HepG2 (cell line): ENCODE data around the gene ADCY9. TPM values are rescaled to one million over a fixed set of nuclear protein-coding genes. Genes with fewer than 3 reads are reported as not detected.
A peak's percentile ranks its signal among the peaks of the same experiment; 100 is the strongest.

Source experiments
- AHR ChIP-seq: IDR thresholded peaks from 2 replicates; pipeline ENCODE4 v1.6.1; 2018; ENCODE audit warnings: missing genetic modification reagents, missing compliant biosample characterization
- ARNT ChIP-seq: fragments of 450-650 bp; IDR thresholded peaks from 2 replicates; pipeline ENCODE4 v1.6.1; 2017
- CHD2 ChIP-seq: IDR thresholded peaks from 2 replicates; pipeline ENCODE4 v1.6.1; 2011; ENCODE audit warnings: low read depth, low read length, improper control_type of control experiment
- CREB1 ChIP-seq, 2 experiments: fragments of 450-650 bp in 1 of 2; IDR thresholded peaks; 2 replicates each; pipeline ENCODE4 v1.6.1; 2016 to 2017; ENCODE audit warnings: control low read depth in 1 of 2, mild to moderate bottlenecking in 1 of 2, missing compliant biosample characterization in 1 of 2, missing genetic modification characterization in 1 of 2
- CREM ChIP-seq, 2 experiments: sonication (generic) in 1 of 2; formaldehyde crosslinking in 1 of 2; IDR thresholded peaks; 2 replicates each; pipeline versions ENCODE4 v1.4.0 to v1.6.1; 2016 to 2020; ENCODE audit warnings: antibody characterized with exemption in 1 of 2, mild to moderate bottlenecking in 1 of 2, missing genetic modification reagents in 1 of 2
- FIP1L1 ChIP-seq: fragments of 200-400 bp; formaldehyde crosslinking; IDR thresholded peaks from 2 replicates; pipeline ENCODE4 v1.6.1; 2018; ENCODE audit warnings: low read depth, mild to moderate bottlenecking, low read length, moderate library complexity, borderline replicate concordance; ENCODE audit not compliant: insufficient read depth
- GPN1 ChIP-seq: sonication (generic); formaldehyde crosslinking; IDR thresholded peaks from 2 replicates; pipeline ENCODE4 v1.5.1; 2020; ENCODE audit warnings: missing genetic modification reagents, borderline replicate concordance
- JARID2 ChIP-seq: sonication (generic); formaldehyde crosslinking; IDR thresholded peaks from 2 replicates; pipeline ENCODE4 v1.8.1; 2023; ENCODE audit warnings: missing genetic modification reagents, inconsistent platforms; ENCODE audit not compliant: insufficient replicate concordance
- KLF16 ChIP-seq, 2 experiments: sonication (generic) in 1 of 2; formaldehyde crosslinking in 1 of 2; IDR thresholded peaks; 2 replicates each; pipeline versions ENCODE4 v1.6.1 to v1.8.0; 2016 to 2023; ENCODE audit warnings: missing genetic modification reagents in 2 of 2, missing compliant biosample characterization in 1 of 2
- MAZ ChIP-seq, 2 experiments: sonication (generic) in 1 of 2; formaldehyde crosslinking in 1 of 2; IDR thresholded peaks; 2 replicates each; pipeline versions ENCODE4 v1.5.0 to v1.6.1; 2012 to 2020; ENCODE audit warnings: low read depth in 2 of 2, mild to moderate bottlenecking in 2 of 2, borderline replicate concordance in 1 of 2, improper control_type of control experiment in 1 of 2, low read length in 1 of 2, missing genetic modification reagents in 1 of 2, moderate library complexity in 1 of 2
- NFE2L1 ChIP-seq: sonication (generic); formaldehyde crosslinking; IDR thresholded peaks from 2 replicates; pipeline ENCODE4 v1.4.0; 2020; ENCODE audit warnings: missing genetic modification reagents, mild to moderate bottlenecking, borderline replicate concordance
- RBAK ChIP-seq: sonication (generic); formaldehyde crosslinking; IDR thresholded peaks from 2 replicates; pipeline ENCODE4 v1.5.1; 2020; ENCODE audit warnings: mild to moderate bottlenecking, missing genetic modification reagents
- RBM39 ChIP-seq: fragments of 200-400 bp; formaldehyde crosslinking; IDR thresholded peaks from one replicate; pipeline ENCODE4 v1.6.1; 2018; ENCODE audit warnings: antibody characterized with exemption, mild to moderate bottlenecking, low read depth, low read length; ENCODE audit not compliant: poor library complexity, severe bottlenecking
- SRSF1 ChIP-seq: fragments of 200-400 bp; formaldehyde crosslinking; optimal IDR thresholded peaks from 2 replicates; pipeline ENCODE3; 2017; ENCODE audit warnings: mild to moderate bottlenecking, low read depth, low read length, moderate library complexity
- STAT5B ChIP-seq: sonication (generic); formaldehyde crosslinking; IDR thresholded peaks from 2 replicates; pipeline ENCODE4 v1.4.0; 2020; ENCODE audit warnings: missing genetic modification reagents
- ZC3H13 ChIP-seq: sonication (generic); formaldehyde crosslinking; IDR thresholded peaks from 2 replicates; pipeline ENCODE4 v1.8.1; 2023; ENCODE audit warnings: mild to moderate bottlenecking, missing genetic modification reagents, moderate library complexity
- ZNF12 ChIP-seq: sonication (generic); formaldehyde crosslinking; IDR thresholded peaks from 2 replicates; pipeline ENCODE4 v1.5.0; 2020; ENCODE audit warnings: missing genetic modification reagents
- ZNF235 ChIP-seq: sonication (generic); formaldehyde crosslinking; IDR thresholded peaks from 2 replicates; pipeline ENCODE4 v1.8.1; 2023; ENCODE audit warnings: mild to moderate bottlenecking, missing genetic modification reagents, borderline replicate concordance
- polyA plus RNA-seq, 8 experiments: library from polyadenylated mRNA; depleted of rRNA in 3 of 8; stranded (reverse) in 7 of 8; unstranded in 1 of 8; fragments of >200 nt; fragmentation: Illumina TruSeq in 4 of 8; extraction: Trizol in 4 of 8; gene quantifications; 2 replicates each; pipeline versions ENCODE4 v1.2.1 to v1.2.3, GENCODE V29; 2011 to 2016; ENCODE audit warnings: low read depth in 4 of 8, missing spikeins in 1 of 8, mixed read lengths in 1 of 8; ENCODE audit not compliant: insufficient read depth in 1 of 8
- total RNA-seq, 5 experiments: library from RNA; depleted of rRNA; stranded (reverse); fragments of >200 nt; fragmentation: Illumina TruSeq; extraction: Trizol; gene quantifications; 2 replicates each; pipeline ENCODE4 v1.2.3, GENCODE V29; 2016; ENCODE audit warnings: low read depth in 1 of 5
- TF ChIP-seq, protein P1 (sequence below): sonication (generic); formaldehyde crosslinking; IDR thresholded peaks from 2 replicates; pipeline ENCODE4 v1.5.1; 2020; ENCODE audit warnings: missing genetic modification reagents, mild to moderate bottlenecking, borderline replicate concordance
- TF ChIP-seq, protein P2 (sequence below): sonication (generic); formaldehyde crosslinking; IDR thresholded peaks from 2 replicates; pipeline ENCODE4 v1.4.0; 2020; ENCODE audit warnings: missing genetic modification reagents
- TF ChIP-seq, protein P3 (sequence below): sonication (generic); formaldehyde crosslinking; IDR thresholded peaks from 2 replicates; pipeline ENCODE4 v1.5.1; 2020; ENCODE audit warnings: mild to moderate bottlenecking, missing genetic modification reagents, borderline replicate concordance
- TF ChIP-seq, protein P4 (sequence below): sonication (generic); formaldehyde crosslinking; IDR thresholded peaks from 2 replicates; pipeline ENCODE4 v1.4.0; 2020; ENCODE audit warnings: missing genetic modification reagents, low read depth, mild to moderate bottlenecking, borderline replicate concordance
- TF ChIP-seq, protein P5 (sequence below): fragments of 450-650 bp; IDR thresholded peaks from 2 replicates; pipeline ENCODE4 v1.6.1; 2017
- TF ChIP-seq, protein P6 (sequence below): sonication (generic); formaldehyde crosslinking; IDR thresholded peaks from 2 replicates; pipeline ENCODE4 v1.4.0; 2020; ENCODE audit warnings: missing genetic modification reagents, borderline replicate concordance

The ADCY9 gene
- total and polyA plus RNA-seq, 2 of the 13 experiments (the other 11 are each of a cell fraction or from before 2014, with no cell fraction given) = 11.2 to 13.9 TPM

DNA sequence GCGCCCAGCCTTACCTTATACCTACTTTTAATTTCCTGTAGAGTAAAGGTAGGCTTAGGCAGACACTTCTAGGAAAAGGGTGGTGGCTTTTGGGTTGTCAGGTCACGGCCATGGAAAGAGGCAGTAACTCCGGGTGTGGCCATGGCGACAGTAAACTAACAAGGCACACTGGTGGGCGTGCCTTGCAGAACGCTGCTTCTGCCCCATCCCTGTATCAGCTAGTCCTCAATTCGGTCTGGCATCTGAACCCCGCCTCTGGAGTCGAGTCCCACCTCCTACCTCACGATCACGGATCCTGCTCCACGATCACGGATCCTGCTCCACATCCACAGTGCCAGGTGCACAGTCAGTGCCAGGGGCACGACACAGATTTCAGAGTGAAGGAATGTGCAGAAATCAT lies 5.6 kb downstream of the ADCY9 start (continued):
- TF ChIP-seq, protein P1, sequence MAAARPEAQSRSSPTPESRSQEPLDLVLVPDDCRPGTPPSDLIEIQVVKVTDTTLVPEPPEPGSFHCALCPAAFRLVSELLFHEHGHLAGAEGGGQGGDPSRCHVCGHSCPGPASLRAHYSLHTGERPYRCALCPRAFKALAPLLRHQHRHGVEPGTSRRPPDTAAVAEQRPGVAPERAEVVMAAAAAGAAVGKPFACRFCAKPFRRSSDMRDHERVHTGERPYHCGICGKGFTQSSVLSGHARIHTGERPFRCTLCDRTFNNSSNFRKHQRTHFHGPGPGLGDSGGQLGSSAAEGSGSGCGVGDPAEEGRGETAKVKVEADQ (CRISPR knock-in tag) = no peak
- TF ChIP-seq STAT5B (CRISPR knock-in tag) (no peak), KLF16 (CRISPR knock-in tag; IDR thresholded peaks at IDR 0.05) (no peak), SRSF1 (no peak), GPN1 (no peak), AHR (CRISPR knock-in tag) (no peak), CREB1 (IDR thresholded peaks at IDR 0.05) (no peak), CREB1 (CRISPR knock-in tag; IDR thresholded peaks at IDR 0.05) (no peak), MAZ (IDR thresholded peaks at IDR 0.05; ENCODE audit: borderline replicate concordance, low read depth, low read length) (no peak), MAZ (CRISPR knock-in tag; IDR thresholded peaks at IDR 0.05; ENCODE audit: low read depth) (no peak), RBM39 (no peak), ARNT (no peak), CHD2 (no peak), ZNF12 (CRISPR knock-in tag) (peak; percentile 25; the same call in 1 of the 2 replicates), NFE2L1 (CRISPR knock-in tag) (no peak), ZNF235 (CRISPR knock-in tag) (no peak), JARID2 (CRISPR knock-in tag) (no peak), RBAK (CRISPR knock-in tag) (no peak), FIP1L1 (no peak), ZC3H13 (0 out of 2 replicates have a peak, but pooled peaks have one; percentile 35), CREM (IDR thresholded peaks at IDR 0.05) (no peak), CREM (CRISPR knock-in tag; IDR thresholded peaks at IDR 0.05) (no peak)
- TF ChIP-seq, protein P2, sequence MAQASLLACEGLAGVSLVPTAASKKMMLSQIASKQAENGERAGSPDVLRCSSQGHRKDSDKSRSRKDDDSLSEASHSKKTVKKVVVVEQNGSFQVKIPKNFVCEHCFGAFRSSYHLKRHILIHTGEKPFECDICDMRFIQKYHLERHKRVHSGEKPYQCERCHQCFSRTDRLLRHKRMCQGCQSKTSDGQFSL (CRISPR knock-in tag) = no peak
- TF ChIP-seq, protein P3, sequence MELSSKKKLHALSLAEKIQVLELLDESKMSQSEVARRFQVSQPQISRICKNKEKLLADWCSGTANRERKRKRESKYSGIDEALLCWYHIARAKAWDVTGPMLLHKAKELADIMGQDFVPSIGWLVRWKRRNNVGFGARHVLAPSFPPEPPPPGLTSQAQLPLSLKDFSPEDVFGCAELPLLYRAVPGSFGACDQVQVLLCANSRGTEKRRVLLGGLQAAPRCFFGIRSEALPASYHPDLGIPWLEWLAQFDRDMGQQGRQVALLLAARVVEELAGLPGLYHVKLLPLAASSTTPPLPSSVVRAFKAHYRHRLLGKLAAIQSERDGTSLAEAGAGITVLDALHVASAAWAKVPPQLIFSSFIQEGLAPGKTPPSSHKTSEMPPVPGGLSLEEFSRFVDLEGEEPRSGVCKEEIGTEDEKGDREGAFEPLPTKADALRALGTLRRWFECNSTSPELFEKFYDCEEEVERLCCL (CRISPR knock-in tag) = no peak
- TF ChIP-seq, protein P4, sequence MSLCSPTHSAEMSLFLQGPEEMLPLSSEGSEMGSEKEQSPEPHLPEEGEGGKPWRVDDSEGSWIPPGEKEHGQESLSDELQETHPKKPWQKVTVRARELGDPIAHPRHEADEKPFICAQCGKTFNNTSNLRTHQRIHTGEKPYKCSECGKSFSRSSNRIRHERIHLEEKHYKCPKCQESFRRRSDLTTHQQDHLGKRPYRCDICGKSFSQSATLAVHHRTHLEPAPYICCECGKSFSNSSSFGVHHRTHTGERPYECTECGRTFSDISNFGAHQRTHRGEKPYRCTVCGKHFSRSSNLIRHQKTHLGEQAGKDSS (CRISPR knock-in tag) = no peak
- TF ChIP-seq, protein P5, sequence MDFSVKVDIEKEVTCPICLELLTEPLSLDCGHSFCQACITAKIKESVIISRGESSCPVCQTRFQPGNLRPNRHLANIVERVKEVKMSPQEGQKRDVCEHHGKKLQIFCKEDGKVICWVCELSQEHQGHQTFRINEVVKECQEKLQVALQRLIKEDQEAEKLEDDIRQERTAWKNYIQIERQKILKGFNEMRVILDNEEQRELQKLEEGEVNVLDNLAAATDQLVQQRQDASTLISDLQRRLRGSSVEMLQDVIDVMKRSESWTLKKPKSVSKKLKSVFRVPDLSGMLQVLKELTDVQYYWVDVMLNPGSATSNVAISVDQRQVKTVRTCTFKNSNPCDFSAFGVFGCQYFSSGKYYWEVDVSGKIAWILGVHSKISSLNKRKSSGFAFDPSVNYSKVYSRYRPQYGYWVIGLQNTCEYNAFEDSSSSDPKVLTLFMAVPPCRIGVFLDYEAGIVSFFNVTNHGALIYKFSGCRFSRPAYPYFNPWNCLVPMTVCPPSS = no peak
- TF ChIP-seq, protein P6, sequence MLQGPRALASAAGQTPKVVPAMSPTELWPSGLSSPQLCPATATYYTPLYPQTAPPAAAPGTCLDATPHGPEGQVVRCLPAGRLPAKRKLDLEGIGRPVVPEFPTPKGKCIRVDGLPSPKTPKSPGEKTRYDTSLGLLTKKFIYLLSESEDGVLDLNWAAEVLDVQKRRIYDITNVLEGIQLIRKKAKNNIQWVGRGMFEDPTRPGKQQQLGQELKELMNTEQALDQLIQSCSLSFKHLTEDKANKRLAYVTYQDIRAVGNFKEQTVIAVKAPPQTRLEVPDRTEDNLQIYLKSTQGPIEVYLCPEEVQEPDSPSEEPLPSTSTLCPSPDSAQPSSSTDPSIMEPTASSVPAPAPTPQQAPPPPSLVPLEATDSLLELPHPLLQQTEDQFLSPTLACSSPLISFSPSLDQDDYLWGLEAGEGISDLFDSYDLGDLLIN (CRISPR knock-in tag) = no peak
